Measurements from ENCODE around the gene AUTS2.

Gene AUTS2

DNA sequence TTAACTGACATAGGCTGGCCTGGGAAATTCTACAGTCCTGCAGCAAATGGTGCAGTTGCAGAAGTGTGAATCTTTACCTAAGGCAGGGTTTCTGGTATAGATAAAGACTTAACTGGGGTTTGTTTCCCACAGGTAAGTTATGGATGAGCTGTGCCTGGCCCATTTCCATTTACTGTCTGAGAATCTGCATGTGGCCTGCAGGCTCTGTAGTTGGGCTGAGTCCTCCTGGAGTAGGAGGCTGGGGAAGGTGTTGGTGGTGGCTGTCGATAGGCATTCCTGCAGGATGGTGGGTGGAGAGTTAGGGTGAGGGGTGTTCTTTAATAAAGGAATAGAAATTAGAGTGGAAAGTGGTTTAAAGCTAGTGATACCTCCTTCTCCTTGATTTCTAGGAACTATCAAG, 193.5 kb downstream of the AUTS2 start:
- H3K4me3 ChIP-seq (ENCODE audit: low read depth, low read length) = no peak overlapping the region
- TF ChIP-seq, protein P1, sequence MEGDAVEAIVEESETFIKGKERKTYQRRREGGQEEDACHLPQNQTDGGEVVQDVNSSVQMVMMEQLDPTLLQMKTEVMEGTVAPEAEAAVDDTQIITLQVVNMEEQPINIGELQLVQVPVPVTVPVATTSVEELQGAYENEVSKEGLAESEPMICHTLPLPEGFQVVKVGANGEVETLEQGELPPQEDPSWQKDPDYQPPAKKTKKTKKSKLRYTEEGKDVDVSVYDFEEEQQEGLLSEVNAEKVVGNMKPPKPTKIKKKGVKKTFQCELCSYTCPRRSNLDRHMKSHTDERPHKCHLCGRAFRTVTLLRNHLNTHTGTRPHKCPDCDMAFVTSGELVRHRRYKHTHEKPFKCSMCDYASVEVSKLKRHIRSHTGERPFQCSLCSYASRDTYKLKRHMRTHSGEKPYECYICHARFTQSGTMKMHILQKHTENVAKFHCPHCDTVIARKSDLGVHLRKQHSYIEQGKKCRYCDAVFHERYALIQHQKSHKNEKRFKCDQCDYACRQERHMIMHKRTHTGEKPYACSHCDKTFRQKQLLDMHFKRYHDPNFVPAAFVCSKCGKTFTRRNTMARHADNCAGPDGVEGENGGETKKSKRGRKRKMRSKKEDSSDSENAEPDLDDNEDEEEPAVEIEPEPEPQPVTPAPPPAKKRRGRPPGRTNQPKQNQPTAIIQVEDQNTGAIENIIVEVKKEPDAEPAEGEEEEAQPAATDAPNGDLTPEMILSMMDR (IDR thresholded peaks at IDR 0.05; ENCODE audit: low read depth, low read length, missing control alignments) = no peak
- DNase-seq (ENCODE audit: low read depth) = no peak

DNA sequence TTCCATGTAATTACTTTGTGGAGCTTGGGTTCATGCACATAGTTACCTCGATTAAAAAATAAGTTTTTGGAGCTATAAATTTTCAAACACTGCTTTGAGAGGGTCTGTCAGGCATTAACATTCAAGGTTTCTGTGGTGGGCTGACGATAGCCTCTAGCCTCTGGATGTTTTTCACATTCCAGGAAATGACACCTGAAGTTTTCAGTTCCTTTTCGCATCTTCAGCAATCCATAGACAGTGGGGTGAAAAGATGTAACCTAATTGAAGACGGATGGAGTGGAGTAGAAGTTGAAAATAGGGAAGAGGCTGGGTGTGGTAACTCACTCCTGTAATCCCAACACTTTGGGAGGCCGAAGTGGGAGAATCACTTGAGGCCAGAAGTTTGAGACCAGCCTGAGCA, 197.7 kb downstream of the AUTS2 start:
- TF ChIP-seq, protein P1 (IDR thresholded peaks at IDR 0.05; ENCODE audit: low read depth, low read length, missing control alignments) = no peak
- no peak overlapping the region for H3K4me3 ChIP-seq (ENCODE audit: low read depth, low read length)
- DNase-seq (ENCODE audit: low read depth) = no peak

DNA sequence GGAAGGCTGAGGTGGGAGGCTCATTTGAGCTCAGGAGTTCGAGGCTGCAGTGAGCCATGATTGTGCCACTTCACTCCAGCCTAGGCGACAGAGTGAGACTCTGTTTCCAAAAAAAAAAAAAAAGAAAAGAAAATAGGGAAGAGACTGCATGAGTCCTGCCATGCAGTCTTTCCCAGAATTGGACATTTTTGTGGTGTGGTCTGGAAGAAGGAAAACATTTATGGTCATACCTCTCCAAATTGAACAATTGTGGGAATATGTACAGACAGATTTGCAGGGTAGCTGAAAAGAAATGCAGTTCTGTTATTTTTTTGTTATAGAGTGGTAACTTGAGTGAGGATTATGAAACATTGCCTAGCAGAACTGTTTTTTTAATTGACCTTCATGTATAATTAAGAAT, 198.1 kb downstream of the AUTS2 start:
- TF ChIP-seq, protein P1 (IDR thresholded peaks at IDR 0.05; ENCODE audit: low read depth, low read length, missing control alignments) = no peak
- no peak for DNase-seq (ENCODE audit: low read depth)
- no peak overlapping the region for H3K4me3 ChIP-seq (ENCODE audit: low read depth, low read length)

DNA sequence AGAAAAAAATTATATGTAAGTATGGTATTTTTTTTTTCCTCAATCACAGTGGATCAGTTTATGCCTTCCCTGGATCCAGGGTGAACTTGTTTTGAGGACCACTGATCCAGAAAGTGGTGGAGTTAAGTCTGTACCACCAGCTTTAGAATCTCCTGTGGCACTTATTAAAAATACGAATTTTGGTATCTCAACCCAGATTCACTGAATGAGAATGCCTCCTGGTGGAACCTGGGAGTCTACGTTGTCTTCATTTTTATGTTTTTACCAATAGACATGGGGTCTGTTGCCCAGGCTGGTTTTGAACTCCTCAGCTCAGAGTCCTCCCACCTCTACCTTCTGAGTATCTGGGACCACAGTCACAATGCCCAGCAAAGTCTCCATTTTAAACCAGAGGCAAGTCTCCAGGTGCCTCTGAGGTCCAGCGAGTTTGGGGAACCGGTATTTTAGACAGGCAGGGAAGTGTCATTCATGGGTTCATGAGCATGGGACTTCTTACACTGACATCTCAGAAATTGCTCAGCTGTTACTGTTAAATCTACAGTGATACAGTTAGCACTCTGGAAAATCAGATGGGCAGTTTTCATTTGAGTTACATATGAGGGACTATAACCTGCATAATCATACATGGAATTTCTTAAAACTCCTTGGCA, 200.9 kb downstream of the AUTS2 start:
- no peak overlapping the region for H3K4me3 ChIP-seq (ENCODE audit: low read depth, low read length)
- TF ChIP-seq, protein P1 (IDR thresholded peaks at IDR 0.05; ENCODE audit: low read depth, low read length, missing control alignments) = no peak
- no peak for DNase-seq (ENCODE audit: low read depth)

DNA sequence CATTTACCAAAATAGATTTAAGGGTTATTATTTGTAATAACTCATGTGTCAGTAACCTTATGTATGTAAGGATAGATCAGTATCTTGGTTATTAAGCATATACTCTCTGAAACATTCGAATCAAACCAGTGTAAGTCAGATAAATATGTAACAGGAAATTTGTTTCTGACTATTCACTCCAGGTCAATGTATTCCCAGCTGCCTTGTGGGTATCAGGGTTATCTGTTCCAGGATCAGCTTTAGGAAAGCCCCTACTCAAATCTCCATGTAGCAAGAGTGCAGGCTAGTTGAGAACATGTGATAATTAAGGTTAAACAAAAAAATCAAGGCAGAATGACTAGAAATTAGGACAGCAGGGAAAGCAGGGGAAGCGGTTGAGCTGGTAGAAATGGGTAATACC, 201.7 kb downstream of the AUTS2 start:
- DNase-seq (ENCODE audit: low read depth) = no peak
- TF ChIP-seq, protein P1 (IDR thresholded peaks at IDR 0.05; ENCODE audit: low read depth, low read length, missing control alignments) = no peak

DNA sequence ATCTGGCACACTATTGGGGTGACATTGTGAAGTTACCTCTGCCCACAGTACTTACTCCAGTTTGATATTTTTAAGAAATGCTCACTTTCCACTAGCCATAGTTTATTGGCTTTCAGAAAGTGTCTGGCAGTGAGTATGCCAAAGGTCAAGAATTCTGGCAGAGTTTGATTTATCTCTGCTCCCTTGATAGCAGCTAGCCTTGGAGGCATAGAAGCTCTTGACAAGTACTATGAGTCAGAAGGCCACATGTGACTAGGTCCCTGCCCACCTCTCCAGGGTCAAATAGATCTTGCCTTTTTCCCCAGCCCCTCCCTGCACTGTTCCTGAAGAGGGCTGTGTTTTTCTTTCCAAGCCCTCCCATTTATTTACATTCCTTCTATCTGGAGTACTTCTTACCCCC, 202.2 kb downstream of the AUTS2 start:
- TF ChIP-seq, protein P1 (IDR thresholded peaks at IDR 0.05; ENCODE audit: low read depth, low read length, missing control alignments) = no peak
- no peak overlapping the region for H3K4me3 ChIP-seq (ENCODE audit: low read depth, low read length)
- DNase-seq (ENCODE audit: low read depth) = no peak

More for the DNA sequence above, 201.7 kb downstream of the AUTS2 start:
- H3K4me3 ChIP-seq (ENCODE audit: low read depth, low read length) = no peak overlapping the region

Measured in GM12864 (cell line).